Measurements from ENCODE around the gene PPDPF.

PPDPF gene

DNA sequence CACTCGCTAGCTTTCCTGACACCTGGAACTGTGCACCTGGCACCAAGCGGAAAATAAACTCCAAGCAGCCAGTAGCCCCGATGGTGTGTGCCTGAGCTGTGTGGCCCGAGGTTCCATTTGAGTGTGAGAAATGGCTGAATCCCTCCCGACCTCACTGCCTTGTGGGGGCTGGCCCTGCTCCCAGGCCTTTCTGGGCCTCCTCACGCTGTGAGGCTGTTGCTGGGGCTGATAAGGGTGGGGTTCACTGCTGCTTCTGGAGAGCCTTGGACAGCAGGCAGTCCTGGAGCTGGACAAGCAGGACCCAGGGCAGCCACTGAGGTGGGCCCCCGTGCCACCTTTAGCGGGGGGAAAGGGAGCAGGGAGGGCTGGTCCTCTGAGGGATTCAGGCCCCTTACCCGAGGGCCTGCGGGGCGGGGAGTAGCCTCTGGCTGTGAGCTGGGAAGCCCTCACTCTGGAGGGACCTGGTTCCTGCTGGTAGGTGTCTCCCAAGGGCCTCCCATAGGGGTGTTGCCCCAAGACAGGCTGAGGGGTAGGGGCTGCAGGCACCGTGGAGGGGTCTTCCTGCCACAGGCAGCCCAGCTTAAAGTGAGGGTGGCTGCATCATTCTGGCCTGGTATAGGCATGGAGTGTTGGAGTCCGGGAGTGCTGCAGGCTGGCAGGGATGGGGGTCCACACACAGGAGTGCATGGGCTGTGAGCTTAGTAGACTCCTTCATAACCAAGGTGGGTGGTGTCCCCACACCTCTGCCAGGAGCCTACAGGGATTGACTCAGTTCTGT lies 1.7 kb downstream of the PPDPF start:
- no peak for DNase-seq

DNA sequence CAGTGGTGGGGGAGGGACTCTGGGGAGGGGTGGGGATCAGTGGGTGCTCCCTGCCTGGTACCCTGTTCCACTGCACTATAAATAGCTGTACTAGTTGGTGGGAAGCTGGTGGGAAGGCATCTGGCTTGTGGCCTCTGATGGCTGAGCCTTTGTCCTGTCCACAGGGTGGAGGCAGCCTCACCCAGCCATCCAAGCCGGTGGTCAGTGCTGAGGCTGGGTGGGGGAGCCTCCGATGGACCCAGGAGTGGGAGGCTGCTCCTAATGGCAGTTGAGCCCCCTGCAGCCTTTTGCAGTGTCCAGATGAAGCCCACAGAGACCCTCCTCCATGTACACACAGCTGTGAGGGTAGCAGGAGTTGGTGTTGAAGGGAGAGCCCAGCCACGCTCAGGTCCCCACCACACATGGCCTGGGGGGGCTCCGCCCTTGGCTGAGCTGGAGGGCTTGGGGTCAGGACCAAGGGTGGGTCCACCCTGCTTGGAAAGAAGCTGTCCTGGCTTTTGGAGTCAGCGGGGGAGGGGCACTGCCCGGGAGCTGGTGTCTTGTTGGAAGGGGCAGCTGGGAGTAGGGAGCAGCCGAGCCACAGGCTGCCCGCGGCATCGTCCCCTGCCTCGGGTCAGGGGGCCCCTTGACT lies 2.5 kb downstream of the PPDPF start:
- DNase-seq, result no peak

DNA sequence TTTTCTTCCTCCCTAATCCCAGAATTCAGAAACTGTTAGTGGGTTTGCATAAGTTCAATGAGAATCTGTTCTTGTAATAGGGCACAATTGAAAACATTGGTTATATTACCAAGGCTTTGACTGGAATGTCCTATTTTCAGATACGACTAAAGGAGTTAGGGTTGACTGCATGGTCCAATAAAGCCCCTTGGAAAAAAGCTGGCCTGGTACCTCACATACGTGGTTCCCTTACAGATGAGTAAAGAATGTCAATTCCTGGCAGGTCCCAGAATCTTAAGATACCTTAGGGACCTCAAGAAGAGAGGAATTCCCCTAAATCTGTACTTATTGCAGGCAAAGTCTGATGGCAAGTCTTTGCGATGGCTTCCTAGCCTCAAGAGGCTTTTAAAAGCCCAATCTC lies 4.6 kb downstream of the PPDPF start:
- no peak for DNase-seq

DNA sequence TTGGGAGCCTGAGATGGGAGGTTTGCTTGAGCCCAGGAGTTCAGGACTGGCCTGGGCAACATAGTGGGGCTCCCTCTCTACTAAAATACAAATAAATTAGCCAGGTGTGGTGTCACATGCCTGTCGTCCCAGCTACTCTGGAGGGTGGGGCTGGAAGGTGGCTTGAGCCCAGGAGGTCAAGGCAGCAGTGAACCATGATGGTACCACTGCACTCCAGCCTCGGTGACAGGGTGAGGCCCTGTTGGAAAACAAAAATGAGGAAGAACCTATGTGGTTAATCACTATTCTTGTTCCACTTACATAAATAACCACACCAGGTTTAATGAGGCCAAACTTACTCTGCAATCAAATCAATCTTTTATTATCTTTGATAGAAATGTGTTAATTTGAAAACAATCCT lies 5.4 kb downstream of the PPDPF start:
- DNase-seq, result no peak

DNA sequence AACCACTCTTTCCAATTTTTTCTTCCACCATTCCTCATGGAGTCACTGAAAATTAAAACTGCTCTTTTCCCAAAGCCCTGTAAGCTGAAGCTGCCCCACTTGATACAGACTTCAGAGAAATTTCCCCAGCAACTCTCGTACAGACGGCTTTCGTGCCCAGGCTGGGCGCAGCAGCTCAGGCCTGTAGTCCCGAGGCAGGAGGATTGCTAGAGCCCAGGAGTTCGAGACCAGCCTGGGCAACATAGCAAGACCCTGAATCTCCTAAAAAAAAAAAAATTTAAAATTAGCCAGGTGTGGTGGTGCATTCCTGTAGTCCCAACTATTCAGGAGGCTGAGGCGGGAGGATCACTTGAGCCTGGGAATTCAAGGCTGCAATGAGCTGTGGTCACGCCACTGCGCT lies 6.6 kb downstream of the PPDPF start:
- no peak for DNase-seq

DNA sequence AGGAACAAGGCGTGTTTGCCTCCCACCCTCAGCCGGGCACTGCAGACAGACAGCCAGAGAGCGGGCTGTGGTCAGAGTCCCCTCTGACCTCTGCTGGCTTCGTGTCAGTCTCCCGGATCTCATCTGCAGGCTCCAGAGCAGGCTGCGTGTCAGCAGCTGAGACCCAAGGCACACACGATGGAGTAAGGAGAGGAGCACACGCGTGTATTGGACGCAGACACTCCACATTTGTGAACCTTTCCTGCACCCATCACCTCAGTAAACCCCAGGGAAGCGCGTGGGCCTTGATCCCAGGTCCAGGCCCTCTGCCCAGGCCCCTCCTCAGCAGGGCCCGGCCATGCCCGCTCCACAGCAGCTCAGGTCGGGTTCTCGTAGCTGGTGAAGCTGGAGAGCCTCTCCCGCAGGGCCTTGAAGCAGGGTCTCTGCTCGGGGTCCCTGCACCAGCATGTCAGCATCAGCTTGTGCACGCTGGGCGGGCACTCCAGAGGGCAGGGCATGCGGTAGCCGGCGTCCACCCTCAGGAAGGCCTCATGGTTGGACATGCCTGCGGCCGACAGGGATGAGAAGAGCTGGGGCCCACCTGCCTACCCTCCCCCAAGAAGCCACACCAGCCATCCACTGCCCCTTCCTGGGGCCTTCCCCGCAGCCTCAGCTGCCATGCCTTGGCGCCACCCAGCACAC lies 8.8 kb downstream of the PPDPF start:
- no peak for DNase-seq

DNA sequence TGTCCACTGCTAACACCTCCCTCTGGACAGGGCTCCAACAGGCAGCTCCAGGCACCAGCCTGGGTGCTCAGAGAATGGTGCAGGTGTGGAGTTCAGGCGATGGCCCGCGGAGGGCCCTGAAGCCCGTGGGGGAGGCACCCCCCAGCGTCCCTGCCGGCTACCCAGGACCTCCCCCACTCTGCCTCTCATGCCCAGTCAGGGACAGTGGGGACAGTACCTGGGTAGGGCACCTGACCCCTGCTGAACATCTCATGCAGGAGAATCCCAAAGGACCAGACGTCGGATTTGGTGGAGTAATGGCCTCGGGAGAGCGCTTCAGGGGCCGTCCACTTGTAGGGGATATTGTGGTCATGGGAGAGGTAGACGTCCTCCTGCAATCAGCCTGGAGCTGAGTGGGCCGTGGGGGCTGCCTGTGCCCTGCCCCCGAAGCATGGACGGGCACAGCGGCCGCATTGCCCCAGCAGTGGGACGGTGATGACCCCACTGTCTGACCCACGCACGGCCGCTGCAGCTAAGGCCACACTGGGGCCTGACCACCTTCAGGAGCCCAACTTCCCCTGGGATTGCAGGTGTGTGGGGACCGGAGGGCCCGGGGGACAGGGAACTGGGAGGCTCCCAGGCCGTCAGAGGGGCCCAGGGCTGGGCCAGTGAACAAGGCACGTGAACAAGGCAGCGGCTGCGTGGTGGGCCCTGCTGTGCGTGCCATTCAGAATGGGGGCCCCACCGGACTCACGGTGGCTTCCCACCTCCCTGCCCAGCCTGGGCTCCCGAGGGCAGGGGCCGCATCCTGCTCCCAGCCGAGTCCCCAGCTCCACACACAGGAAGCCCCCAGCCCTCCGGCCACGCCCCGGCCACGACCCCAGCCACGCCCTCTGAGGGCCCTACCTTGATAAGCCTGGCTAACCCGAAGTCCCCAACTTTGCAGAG lies 9.6 kb downstream of the PPDPF start:
- DNase-seq, result no peak

DNA sequence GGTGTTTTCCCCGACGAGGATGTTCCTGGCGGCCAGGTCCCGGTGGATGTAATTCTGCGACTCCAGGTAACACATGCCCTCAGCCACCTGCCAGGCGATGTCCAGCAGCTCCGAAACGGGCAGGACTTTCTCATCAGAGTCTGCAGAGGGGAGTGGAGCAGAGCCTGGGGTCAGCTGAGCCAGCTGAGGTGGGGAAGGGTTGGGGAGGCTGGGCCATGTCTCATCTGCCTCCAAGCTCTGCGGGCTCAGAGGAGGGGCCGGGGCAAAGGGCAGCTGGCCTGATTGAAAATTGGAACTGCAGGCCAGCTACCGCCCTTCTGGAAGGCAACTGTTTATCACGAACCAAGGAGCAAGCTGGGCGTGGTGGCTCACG lies 10.2 kb downstream of the PPDPF start:
- DNase-seq, result no peak

DNA sequence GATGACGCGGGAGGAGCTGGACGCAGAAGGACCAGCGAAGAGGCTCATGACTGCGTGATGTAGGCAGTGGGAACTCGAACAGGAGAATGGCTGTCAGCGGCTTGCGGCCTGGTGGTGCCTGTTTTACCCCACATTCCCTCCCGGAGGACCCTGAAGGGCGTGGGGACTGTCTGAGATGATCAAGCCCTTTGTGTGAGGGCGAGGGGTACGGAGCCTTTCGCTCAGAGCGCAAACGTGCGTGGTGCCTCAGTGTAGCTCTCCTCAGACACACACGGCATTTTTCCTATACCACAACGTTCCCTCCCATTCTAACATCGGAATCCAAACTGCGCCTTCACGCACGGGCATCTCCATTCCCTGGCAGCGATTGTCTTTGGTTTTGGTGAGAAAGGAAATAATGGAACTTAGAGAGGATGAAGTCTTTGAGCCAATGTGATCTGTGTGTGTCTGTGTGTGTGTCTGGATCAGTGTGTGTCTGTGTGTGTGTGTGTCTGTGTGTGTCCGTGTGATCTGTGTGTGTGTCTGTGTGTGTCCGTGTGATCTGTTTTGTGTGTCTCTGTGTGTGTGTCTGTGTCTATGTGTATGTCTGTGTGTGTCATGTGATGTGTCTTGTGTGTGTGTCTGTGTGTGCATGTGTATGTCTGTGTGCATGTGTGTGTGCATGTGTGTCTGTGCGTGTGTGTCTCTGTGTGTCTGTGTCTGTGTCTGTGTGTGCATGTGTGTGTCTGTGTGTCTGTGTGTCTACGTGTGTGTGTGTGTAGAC lies 11.3 kb downstream of the PPDPF start:
- no peak for DNase-seq

DNA sequence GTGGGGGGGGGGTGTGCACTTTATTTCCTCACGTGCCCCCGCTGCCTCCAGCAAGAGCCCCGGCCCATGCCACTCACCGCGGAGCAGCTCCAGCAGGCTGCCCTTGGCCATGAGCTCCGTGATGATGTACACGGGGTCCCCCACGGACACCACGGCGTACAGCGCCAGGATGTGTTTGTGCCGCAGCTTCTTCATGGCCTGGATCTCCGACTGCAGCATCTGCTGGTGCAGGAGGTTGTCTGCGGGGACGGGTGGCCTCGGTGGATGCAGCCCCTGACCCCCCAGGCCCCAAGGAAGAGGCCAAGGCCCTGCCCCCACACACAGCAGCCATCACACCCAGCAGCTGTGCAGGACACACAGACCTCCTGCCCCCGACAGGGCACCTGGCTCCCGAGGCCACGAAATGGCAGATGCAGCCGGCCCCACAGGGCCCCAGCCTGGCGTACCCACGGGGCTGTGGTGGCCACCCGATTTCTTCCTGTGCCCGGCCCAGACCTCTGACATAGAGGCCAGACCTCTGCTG lies 11.9 kb downstream of the PPDPF start:
- no peak for DNase-seq

DNA sequence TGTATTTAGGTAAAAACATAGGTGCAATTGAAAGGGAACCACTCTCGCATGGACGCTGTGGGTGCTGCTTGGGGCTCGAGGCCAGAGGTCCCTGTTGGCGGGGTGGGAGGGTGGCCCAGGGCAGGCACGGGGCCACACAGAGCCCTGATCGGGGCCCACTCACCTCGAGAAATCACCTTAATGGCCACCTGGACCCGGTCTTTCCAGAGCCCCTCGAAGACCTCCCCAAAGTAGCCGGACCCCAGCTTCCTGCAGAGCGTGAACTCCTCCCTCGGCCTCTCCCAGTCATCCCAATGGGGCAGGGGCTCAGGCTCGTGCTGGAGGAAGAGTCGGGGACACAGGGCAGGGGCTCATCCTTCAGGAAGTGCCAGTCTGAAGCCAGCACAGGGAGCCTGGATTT lies 12.8 kb downstream of the PPDPF start:
- no peak for DNase-seq

DNA sequence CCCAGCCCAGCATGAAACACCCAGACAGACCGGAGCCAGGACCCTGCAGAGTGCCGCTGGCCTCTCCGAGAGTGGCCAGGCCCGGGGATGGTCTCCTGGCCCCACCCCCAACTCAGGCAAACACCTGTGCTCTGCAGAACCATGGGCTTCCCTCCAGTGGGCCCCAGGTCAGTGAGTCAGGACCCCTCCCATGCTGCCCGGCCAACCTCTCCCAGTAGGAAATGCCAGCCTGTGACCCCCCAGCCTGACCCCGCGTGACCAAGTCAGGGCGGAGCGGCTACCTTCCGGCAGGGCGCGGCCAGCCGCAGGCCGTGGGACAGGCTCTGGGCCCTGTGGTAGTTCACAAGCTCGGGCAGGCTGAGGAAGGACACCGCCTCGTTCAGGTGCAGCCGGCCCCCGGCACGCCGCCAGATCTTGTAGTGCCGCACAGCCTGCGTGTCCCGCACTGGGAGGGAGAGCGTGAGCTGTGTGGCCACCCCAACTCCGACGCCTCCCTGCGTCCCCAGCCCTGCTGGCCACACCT lies 13.4 kb downstream of the PPDPF start:
- no peak for DNase-seq

DNA sequence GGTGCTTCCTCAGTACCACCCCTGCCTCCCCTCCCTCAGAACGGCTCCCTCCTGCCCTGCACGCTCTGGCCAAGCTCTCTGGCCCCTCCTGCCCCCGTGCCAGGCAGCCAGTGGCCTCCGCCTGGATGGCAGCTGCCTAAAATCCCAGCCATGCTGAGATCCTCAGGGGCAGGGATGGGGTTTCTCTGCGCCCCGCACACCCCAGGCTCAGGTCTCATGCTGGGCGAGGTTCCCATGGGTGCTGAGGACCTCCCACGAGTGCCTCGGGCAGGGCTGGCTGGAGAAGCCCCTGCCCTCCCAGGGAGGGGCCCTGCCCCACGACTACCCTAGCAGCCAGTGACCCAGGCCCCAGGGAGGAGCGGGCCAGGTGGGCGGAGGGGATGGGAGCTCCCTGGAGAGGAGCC lies 13.9 kb downstream of the PPDPF start:
- DNase-seq, result no peak

DNA sequence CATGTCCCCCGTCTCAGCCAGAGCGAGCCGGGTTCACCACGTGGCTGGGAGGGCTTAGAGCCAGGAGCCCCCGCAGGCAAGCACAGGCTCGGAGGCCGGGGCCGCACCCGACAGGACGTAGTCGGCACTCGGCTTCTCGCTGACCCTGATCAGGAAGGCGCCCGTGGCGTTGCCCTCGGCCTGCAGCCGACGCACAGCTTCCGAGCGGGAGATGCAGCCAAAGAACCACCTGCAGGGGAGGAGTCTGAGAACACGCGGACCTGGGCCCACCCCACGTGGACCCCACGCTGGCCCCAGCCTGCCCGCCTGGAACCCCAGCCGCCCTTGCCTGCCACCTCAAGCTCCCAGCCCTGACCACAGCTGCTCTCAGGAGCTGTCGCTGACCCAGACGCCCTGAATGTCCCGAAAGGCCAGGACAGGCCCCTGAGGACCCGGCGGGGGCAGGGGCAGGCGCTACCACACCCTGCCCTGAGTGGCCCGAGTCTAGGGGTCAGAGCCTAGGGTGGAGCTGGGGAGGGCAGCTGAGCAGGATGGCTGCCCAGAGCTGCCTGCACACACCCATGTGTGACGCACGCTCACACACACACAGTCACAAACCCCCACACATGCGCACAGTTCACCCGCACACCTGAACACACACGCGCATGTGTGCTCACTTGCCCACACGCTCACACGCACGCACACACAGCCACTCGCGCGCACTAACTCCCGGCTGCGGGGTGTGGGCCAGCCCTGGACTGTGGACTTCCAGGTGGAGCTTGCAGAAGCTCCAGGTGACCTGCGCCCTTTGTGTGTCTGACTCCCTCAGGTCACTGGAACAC lies 14.5 kb downstream of the PPDPF start:
- peak in 1 of 2 experiments; percentile 41 for DNase-seq

DNA sequence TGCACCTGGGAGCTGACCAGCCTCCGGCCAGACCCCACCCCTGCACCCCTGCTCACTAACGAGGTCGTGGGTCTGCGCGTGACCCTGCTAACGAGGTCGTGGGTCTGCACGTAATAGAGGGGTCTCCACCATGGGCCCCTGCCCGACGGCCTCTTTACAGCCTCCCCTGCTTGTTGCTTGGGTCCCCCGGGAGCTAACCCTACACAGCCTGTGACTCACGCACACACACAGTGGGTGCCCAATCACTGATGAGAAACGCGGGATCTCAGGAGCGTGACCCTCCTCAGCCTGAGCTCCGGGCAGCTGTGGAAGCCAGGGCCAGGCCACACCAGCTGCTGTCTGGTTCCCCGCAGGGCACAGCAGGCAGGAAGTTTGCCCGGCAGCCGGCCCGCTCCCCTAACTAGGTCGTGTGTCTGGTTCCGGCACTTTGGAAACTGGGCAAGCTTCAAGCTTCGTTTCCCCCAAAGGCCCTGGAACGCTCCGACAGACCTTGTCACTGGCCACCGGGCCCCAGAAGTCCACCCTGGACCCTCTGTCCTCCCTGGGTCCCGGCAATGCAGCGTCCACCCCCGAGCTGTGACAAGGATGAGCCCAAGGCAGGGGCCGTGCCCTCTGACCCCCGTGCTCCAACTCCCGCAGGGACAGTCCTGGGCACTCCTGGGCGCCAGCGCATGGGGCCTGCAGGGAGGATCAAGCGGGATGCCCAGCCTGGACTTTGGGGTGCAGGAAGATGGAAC lies 15.8 kb downstream of the PPDPF start:
- peak in 1 of 2 experiments; percentile 59 for DNase-seq

DNA sequence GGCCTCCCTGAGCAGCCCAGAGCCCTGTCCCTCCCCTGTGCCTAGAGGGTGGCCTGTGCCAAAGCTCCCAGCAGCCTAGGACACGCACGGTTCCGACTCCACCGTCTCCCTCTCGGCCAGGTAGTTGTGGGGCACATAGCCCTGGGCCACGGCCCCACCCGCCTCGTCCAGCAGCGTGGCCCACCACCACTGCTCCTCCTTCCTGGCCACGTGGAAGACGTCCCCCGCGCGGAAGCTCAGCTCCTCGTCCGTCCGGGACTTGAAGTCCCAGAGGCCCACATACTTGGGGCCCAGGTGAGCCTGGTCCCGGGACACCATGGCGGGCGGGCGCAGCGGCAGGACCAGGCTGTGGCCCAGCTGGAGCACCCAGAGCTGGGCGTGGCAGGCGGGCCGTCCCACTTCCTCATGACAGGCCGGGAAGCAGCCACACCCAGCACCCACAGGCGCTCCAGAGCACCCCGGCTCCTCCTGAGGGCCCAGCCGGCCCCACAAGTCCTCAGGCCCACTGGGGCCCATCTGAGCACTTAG lies 16.5 kb downstream of the PPDPF start, which contains the start of gene PTK6:
TSS of gene PTK6 (minus strand) at position 380 of the 528 bp plus-strand sequence. CDS start at position 318, 62 bp downstream.
- no peak for DNase-seq

DNA sequence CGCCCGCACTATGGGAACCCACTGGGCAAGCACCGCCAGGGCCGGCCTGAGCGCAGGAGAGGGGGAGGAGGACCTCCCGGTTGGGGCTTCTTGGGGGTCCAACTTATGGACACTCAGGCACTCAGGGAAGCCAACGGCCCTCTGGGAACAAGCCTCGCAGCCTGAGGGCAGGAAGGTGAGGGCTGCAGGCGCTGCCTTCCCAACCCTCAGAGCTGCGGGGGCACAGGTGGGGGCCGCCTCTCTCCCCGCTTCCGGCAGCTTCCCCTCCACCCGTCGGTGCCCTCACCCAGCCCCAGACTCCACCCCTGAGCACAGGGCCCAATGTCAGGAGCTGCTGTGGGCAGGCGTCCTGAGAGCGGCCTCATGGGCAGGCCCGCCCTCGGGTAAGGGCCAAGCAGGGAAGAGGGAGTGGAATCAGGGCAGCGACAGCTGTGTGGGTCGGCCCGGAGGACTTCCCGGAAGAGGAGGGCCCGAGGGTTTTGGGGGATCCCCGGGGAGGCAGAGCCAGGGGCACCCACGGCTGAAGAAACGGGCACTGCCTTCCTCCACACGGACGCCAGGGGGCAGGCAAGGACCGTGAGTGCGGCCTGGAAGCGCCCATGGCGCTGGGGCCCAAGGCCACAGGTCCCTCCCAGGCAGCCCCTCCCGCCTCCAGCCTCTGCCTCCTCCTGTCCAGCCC lies 17.1 kb downstream of the PPDPF start:
- DNase-seq, result peak; percentile 64 to 90

DNA sequence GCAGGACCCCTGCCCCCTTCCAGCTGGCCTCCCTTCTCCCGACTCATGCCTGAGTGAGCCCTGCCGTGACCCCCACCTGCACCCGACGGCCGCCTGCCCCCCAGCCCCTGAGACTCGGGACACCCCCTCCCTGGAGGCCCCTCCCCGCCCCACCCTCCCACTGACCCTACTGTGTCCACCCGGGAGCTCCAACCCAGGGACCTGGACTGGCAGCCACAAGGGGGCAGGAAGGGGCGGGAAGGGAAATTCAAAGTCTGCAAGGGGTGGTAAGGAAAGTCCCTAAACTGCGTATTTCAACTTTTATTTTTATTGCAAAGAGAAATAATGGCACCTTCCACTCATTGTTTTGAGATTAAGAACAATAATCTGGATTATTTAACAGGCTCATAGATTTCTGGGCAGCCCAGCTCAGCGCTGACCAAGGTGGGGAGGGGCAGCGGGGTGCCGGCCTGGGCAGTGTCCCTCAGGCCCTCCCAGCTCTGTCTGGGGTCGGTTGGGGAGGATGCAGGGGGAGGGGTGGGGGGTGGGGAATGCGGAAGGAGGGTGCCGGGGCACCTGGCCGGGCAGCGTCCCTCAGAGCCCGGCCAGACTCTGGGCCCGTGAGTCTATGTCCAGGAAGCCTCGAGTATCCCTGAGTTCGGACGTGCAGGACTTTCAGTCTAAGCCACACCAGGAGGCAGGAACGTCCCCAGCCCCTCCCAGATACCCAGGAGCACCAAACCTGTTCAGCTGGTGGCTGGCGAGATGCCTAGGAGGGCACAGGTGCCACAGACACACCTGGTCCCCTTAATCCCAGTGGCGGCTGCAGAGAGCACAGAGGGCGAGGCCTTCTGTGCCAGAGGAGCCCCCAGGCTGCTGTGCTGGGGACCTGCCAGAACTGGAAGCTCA lies 17.9 kb downstream of the PPDPF start:
- no peak for DNase-seq

All from NCI-H446 (cell line).